Panc1 (cell line): ENCODE measurements around the gene LRMDA. TPM values are rescaled to one million over a fixed set of nuclear protein-coding genes. Genes with fewer than 3 reads are reported as not detected.

Source experiments
- ATAC-seq: fragments of 200-7000 bp; cut with Tn5 transposase; 2 replicates; pipeline ENCODE4 v1.9.1; 2020; ENCODE audit warnings: mild to moderate bottlenecking, moderate library complexity
- BruUV-seq: library from RNA; stranded (reverse); fragments of 400-500 nt; replicated peaks from 2 replicates; lab custom pipeline; 2021; lab: Mats Ljungman, UMichigan
- CTCF ChIA-PET: fragments of 300-600 bp; sonication (Branson Sonifier 250); formaldehyde crosslinking; loops from one replicate; lab custom pipeline; 2022; ENCODE audit warnings: antibody characterized with exemption; lab: Charles Lee
- POLR2A ChIA-PET: fragments of 300-600 bp; sonication (Branson Sonifier 250); formaldehyde crosslinking; loops from one replicate; lab custom pipeline; 2022; ENCODE audit warnings: antibody characterized with exemption; lab: Charles Lee
- DNase-seq: peaks from one replicate; pipeline ENCODE4 v3.0.0-alpha.2; 2010; ENCODE audit warnings: low read depth, low spot score
- H3K27ac ChIP-seq: 2 replicates; pipeline ENCODE4 v1.5.1; 2011; ENCODE audit warnings: mild to moderate bottlenecking, low read length, inconsistent platforms
- H3K27me3 ChIP-seq: fragments of 200-500 bp; sonication (Bioruptor generic); 2 replicates; pipeline ENCODE4 v1.6.0; 2014; ENCODE audit warnings: low read length, inconsistent platforms; ENCODE audit not compliant: control insufficient read depth, insufficient read depth
- H3K36me3 ChIP-seq: fragments of 200-500 bp; sonication (Bioruptor generic); 2 replicates; pipeline ENCODE4 v1.5.1; 2014; ENCODE audit warnings: inconsistent platforms, mild to moderate bottlenecking, low read length, moderate library complexity; ENCODE audit not compliant: control insufficient read depth, insufficient read depth
- H3K4me1 ChIP-seq: 2 replicates; pipeline ENCODE4 v1.5.1; 2011; ENCODE audit warnings: inconsistent platforms, mild to moderate bottlenecking, low read length, moderate library complexity; ENCODE audit not compliant: control insufficient read depth, insufficient read depth
- H3K4me3 ChIP-seq, 2 experiments: 2 replicates each; pipeline ENCODE4 v1.5.1; 2011 to 2012; ENCODE audit warnings: low read depth in 2 of 2, low read length in 2 of 2, mild to moderate bottlenecking in 2 of 2, inconsistent platforms in 1 of 2, moderate library complexity in 1 of 2
- H3K9me3 ChIP-seq: fragments of 200-500 bp; sonication (Bioruptor generic); 2 replicates; pipeline ENCODE4 v1.5.1; 2014; ENCODE audit warnings: low read depth, mild to moderate bottlenecking, inconsistent platforms, low read length, moderate library complexity; ENCODE audit not compliant: control insufficient read depth, insufficient read depth
- POLR2AphosphoS5 ChIP-seq: IDR thresholded peaks from 2 replicates; pipeline ENCODE4 v1.6.1; 2012; ENCODE audit warnings: mild to moderate bottlenecking, low read depth, low read length, moderate library complexity
- SIN3A ChIP-seq: IDR thresholded peaks from 2 replicates; pipeline ENCODE4 v1.6.1; 2012; ENCODE audit warnings: low read depth, mild to moderate bottlenecking, low read length, moderate library complexity, borderline replicate concordance; ENCODE audit not compliant: insufficient read depth
- TCF7L2 ChIP-seq: IDR thresholded peaks from 2 replicates; pipeline ENCODE4 v1.6.1; 2011; ENCODE audit warnings: mild to moderate bottlenecking, low read depth, low read length, inconsistent platforms
- in situ Hi-C: cut with HindIII; loops from 2 replicates; pipeline ENCODE4 v1.10.0; 2016; ENCODE audit warnings: low sequenced_read_pairs, low pct_unique_long_range_greater_than_20kb
- intact Hi-C: fragments of 100-400 bp; cut with micrococcal nuclease; formaldehyde crosslinking; loops from one replicate; pipeline ENCODE4 v1.10.0; 2022; ENCODE audit not compliant: unreplicated experiment
- total RNA-seq: library from RNA; stranded (reverse); gene quantifications from one replicate; pipeline ENCODE4 v1.2.1, GENCODE V29; 2021; ENCODE audit not compliant: unreplicated experiment
- TF ChIP-seq, protein P1 (sequence below): fragments of 450-650 bp; IDR thresholded peaks from 2 replicates; pipeline ENCODE4 v1.5.1; 2017; ENCODE audit warnings: mild to moderate bottlenecking
- TF ChIP-seq, protein P2 (sequence below), 2 experiments: IDR thresholded peaks; 2 replicates each; pipeline ENCODE4 v1.6.1; 2011 to 2012; ENCODE audit warnings: low read depth in 2 of 2, control low read depth in 1 of 2, low read length in 1 of 2, mild to moderate bottlenecking in 1 of 2, moderate library complexity in 1 of 2; ENCODE audit not compliant: insufficient read depth in 1 of 2

Gene LRMDA
- total RNA-seq, 1 experiment from 2014 or later, result 1.2 TPM

DNA sequence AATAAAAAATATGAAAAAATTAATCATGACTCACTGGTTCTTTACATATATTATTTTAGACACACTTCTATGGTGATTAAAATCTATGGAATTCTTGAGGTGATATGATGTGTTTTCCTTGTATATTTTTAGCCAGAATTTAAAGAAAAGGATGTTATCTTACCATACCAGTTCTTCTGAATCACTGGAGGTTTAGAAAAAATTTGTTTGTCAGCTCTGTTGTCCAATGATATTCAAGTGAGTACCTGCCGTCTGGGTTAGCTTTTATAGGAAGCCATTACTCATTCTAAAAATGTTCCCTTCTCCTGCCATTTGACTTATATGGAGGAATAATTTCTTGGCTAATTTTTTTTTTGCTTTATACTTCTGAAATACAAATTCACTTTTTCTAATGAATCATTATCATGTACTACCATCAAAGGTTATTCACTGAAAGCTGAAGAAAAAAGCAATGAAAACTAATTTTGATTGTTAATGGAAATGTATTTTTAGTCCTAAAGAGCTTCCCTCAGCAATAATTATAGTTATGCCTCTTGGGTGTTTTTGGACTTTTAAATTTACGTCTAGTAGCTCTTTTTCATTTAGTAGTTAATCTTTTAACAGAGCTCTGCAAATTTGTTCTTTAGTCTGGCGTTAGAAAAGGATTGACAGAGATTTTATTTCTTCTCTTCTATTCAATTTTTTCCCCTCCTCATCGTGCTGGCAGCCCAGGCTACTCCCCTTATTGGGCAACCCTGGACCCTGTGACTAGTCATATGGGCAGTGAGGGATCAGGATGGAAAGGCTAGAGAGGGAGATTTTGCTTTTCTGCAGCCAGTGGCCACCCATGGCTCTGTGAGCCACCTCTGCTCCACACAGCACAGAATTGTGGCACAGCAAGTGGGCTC, 434.2 kb downstream of the LRMDA start:
- ATAC-seq, result no peak
- in situ Hi-C loops, result no loop called here
- intact Hi-C loops, result no loop called here
- H3K27ac ChIP-seq, result no peak overlapping the region
- TF ChIP-seq POLR2AphosphoS5 (no peak), SIN3A (no peak), TCF7L2 (no peak)
- TF ChIP-seq, protein P1, sequence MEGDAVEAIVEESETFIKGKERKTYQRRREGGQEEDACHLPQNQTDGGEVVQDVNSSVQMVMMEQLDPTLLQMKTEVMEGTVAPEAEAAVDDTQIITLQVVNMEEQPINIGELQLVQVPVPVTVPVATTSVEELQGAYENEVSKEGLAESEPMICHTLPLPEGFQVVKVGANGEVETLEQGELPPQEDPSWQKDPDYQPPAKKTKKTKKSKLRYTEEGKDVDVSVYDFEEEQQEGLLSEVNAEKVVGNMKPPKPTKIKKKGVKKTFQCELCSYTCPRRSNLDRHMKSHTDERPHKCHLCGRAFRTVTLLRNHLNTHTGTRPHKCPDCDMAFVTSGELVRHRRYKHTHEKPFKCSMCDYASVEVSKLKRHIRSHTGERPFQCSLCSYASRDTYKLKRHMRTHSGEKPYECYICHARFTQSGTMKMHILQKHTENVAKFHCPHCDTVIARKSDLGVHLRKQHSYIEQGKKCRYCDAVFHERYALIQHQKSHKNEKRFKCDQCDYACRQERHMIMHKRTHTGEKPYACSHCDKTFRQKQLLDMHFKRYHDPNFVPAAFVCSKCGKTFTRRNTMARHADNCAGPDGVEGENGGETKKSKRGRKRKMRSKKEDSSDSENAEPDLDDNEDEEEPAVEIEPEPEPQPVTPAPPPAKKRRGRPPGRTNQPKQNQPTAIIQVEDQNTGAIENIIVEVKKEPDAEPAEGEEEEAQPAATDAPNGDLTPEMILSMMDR, result no peak
- TF ChIP-seq, protein P2, sequence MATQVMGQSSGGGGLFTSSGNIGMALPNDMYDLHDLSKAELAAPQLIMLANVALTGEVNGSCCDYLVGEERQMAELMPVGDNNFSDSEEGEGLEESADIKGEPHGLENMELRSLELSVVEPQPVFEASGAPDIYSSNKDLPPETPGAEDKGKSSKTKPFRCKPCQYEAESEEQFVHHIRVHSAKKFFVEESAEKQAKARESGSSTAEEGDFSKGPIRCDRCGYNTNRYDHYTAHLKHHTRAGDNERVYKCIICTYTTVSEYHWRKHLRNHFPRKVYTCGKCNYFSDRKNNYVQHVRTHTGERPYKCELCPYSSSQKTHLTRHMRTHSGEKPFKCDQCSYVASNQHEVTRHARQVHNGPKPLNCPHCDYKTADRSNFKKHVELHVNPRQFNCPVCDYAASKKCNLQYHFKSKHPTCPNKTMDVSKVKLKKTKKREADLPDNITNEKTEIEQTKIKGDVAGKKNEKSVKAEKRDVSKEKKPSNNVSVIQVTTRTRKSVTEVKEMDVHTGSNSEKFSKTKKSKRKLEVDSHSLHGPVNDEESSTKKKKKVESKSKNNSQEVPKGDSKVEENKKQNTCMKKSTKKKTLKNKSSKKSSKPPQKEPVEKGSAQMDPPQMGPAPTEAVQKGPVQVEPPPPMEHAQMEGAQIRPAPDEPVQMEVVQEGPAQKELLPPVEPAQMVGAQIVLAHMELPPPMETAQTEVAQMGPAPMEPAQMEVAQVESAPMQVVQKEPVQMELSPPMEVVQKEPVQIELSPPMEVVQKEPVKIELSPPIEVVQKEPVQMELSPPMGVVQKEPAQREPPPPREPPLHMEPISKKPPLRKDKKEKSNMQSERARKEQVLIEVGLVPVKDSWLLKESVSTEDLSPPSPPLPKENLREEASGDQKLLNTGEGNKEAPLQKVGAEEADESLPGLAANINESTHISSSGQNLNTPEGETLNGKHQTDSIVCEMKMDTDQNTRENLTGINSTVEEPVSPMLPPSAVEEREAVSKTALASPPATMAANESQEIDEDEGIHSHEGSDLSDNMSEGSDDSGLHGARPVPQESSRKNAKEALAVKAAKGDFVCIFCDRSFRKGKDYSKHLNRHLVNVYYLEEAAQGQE (IDR thresholded peaks at IDR 0.05; ENCODE audit: insufficient read depth in 1 of 2, low read depth in 2 of 2, low read length in 1 of 2), result no peak
- POLR2A ChIA-PET, result interaction anchor here (0.5 kb wide), 1 partner anchor 63 kb away, joined by 3 read pairs; no protein-coding TSS in a partner anchor
- DNase-seq, result no peak
- no peaks in the 10 kb centered on the region for H3K9me3 ChIP-seq
- H3K4me3 ChIP-seq, result no peak overlapping the region
- H3K36me3 ChIP-seq, result no peaks in the 10 kb centered on the region
- H3K4me1 ChIP-seq, result no peaks in the 10 kb centered on the region
- BruUV-seq, result no TSS peak
- CTCF ChIA-PET, result no interaction called here
- H3K27me3 ChIP-seq, result peaks cover 4% of the 10 kb centered on the region

DNA sequence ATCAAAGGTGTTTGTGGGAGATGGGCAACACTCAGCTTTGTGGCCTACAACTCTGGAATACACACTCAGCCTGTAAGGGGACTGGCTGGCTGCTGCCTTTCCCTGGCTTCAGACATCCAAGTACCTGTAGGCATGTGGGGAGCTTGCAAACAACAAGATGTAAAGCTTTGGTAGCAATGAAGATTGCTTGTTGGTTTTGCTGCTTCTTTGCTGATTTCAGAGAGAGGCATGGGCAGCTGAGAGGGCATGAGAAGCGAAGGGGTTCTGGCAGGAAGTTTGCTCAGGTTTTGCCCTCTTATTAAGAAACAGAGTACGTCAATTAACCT, 434.8 kb downstream of the LRMDA start:
- DNase-seq (no peak), ATAC-seq (no peak)
- Histone ChIP-seq H3K9me3 (no peaks in the 10 kb centered on the region), H3K27me3 (peaks cover 4% of the 10 kb centered on the region), H3K36me3 (no peaks in the 10 kb centered on the region), H3K4me3 (no peak overlapping the region), H3K27ac (no peak overlapping the region), H3K4me1 (no peaks in the 10 kb centered on the region)
- intact Hi-C loops, result no loop called here
- no peak for TF ChIP-seq POLR2AphosphoS5
- TF ChIP-seq, protein P1, result no peak
- TF ChIP-seq, protein P2 (IDR thresholded peaks at IDR 0.05; ENCODE audit: insufficient read depth in 1 of 2, low read depth in 2 of 2, low read length in 1 of 2), result no peak
- no peak for TF ChIP-seq SIN3A
- no peak for TF ChIP-seq TCF7L2
- in situ Hi-C loops, result no loop called here
- BruUV-seq, result no TSS peak
- POLR2A ChIA-PET, result no interaction called here
- CTCF ChIA-PET, result no interaction called here
